Chondrocyte (in vitro differentiated cells): ENCODE results near the gene NFS1. TPM values are rescaled to one million over a fixed set of nuclear protein-coding genes. Genes with fewer than 3 reads are reported as not detected.
"Not testable (repeated sequence)": the region's sequence is repeated elsewhere in the genome, so short reads cannot be mapped to it uniquely, and the experiment has no call there.

Source experiments
- DNase-seq: peaks from one replicate; pipeline ENCODE4 v3.0.0; 2021; ENCODE audit warnings: mixed read lengths, low spot score
- H3K27ac Mint-ChIP-seq: one replicate; pipeline ENCODE4 v1.8.0; 2021; ENCODE audit warnings: mild to moderate bottlenecking, moderate library complexity, mixed read lengths; ENCODE audit not compliant: unreplicated experiment
- H3K27me3 Mint-ChIP-seq: 2 replicates; pipeline ENCODE4 v1.8.0; 2021; ENCODE audit warnings: low read depth, mixed read lengths
- H3K36me3 Mint-ChIP-seq: 2 replicates; pipeline ENCODE4 v1.8.0; 2021; ENCODE audit warnings: low read depth, mixed read lengths
- H3K4me1 Mint-ChIP-seq: 2 replicates; pipeline ENCODE4 v1.8.0; 2021; ENCODE audit warnings: low read depth, mild to moderate bottlenecking, mixed read lengths
- H3K4me3 Mint-ChIP-seq: one replicate; pipeline ENCODE4 v1.8.0; 2021; ENCODE audit warnings: mild to moderate bottlenecking, moderate library complexity, mixed read lengths; ENCODE audit not compliant: unreplicated experiment
- H3K9me3 Mint-ChIP-seq: 2 replicates; pipeline ENCODE4 v1.8.0; 2021; ENCODE audit warnings: low read depth, mixed read lengths
- CTCF ChIP-seq: fragments of 200-600 bp; sonication (generic); IDR thresholded peaks from 2 replicates; pipeline ENCODE4 v1.5.0; 2021; ENCODE audit warnings: antibody characterized with exemption, mild to moderate bottlenecking, moderate library complexity
- total RNA-seq: library from RNA; stranded (reverse); gene quantifications from 3 replicates; pipeline ENCODE4 v1.2.1, GENCODE V29; 2021

Gene NFS1
- total RNA-seq, 1 donor from 2014 or later, result 26.8 TPM

GRCh38 chr20:35726842-35727711, 27.9 kb upstream of the NFS1 start:
- Mint-ChIP-seq H3K9me3 (no peaks in the 10 kb centered on the region), H3K36me3 (peaks cover 42% of the 10 kb centered on the region), H3K27ac (no peak overlapping the region), H3K4me3 (no peak overlapping the region), H3K4me1 (peaks cover 18% of the 10 kb centered on the region), H3K27me3 (no peaks in the 10 kb centered on the region)
- DNase-seq, result no peak
- TF ChIP-seq CTCF, result no peak

GRCh38 chr20:35724321-35725230, 25.4 kb upstream of the NFS1 start:
- no peaks in the 10 kb centered on the region for H3K4me1 Mint-ChIP-seq
- no peak overlapping the region for H3K4me3 Mint-ChIP-seq
- TF ChIP-seq CTCF, result no peak
- no peaks in the 10 kb centered on the region for H3K27me3 Mint-ChIP-seq
- DNase-seq, result no peak
- no peak overlapping the region for H3K27ac Mint-ChIP-seq
- no peaks in the 10 kb centered on the region for H3K9me3 Mint-ChIP-seq
- H3K36me3 Mint-ChIP-seq, result peaks cover 47% of the 10 kb centered on the region

GRCh38 chr20:35723652-35724320, 24.6 kb upstream of the NFS1 start:
- H3K27me3 Mint-ChIP-seq, H3K4me3 Mint-ChIP-seq, DNase-seq, H3K4me1 Mint-ChIP-seq, H3K9me3 Mint-ChIP-seq, H3K27ac Mint-ChIP-seq: not testable (repeated sequence)
- peaks cover 50% of the 10 kb centered on the region for H3K36me3 Mint-ChIP-seq

GRCh38 chr20:35723275-35723639, 24.1 kb upstream of the NFS1 start:
- H3K27me3 Mint-ChIP-seq, H3K4me1 Mint-ChIP-seq, DNase-seq, H3K9me3 Mint-ChIP-seq, H3K4me3 Mint-ChIP-seq, H3K27ac Mint-ChIP-seq: not testable (repeated sequence)
- peaks cover 50% of the 10 kb centered on the region for H3K36me3 Mint-ChIP-seq

GRCh38 chr20:35721621-35722020, 22.5 kb upstream of the NFS1 start:
- H3K36me3 Mint-ChIP-seq, result peaks cover 55% of the 10 kb centered on the region
- no peak overlapping the region for H3K27ac Mint-ChIP-seq
- no peaks in the 10 kb centered on the region for H3K27me3 Mint-ChIP-seq
- DNase-seq, result no peak
- no peaks in the 10 kb centered on the region for H3K9me3 Mint-ChIP-seq
- peaks cover 4% of the 10 kb centered on the region for H3K4me1 Mint-ChIP-seq
- no peak for TF ChIP-seq CTCF
- H3K4me3 Mint-ChIP-seq, result no peak overlapping the region

GRCh38 chr20:35721219-35721618, 22.1 kb upstream of the NFS1 start:
- Mint-ChIP-seq H3K4me1 (peaks cover 4% of the 10 kb centered on the region), H3K36me3 (peaks cover 53% of the 10 kb centered on the region), H3K27me3 (no peaks in the 10 kb centered on the region), H3K4me3 (no peak overlapping the region), H3K9me3 (no peaks in the 10 kb centered on the region), H3K27ac (no peak overlapping the region)
- no peak for TF ChIP-seq CTCF
- DNase-seq, result no peak
